Adrenal gland (tissue), 12 donors: Measurements from ENCODE around the gene GLTPD2. TPM values are rescaled to one million over a fixed set of nuclear protein-coding genes. Genes with fewer than 3 reads are reported as not detected.

ENCODE experiments used
- DNase-seq, 7 donors: peaks; one replicate each; pipeline ENCODE4 v3.0.0-alpha.2; 2019 to 2020
- H3K27ac ChIP-seq, 5 donors: fragments of 200-600 bp; sonication (generic) in 4 of 5; 1 replicate in 3 of 5; 2 replicates in 2 of 5; pipeline versions ENCODE4 v1.5.1 to v1.8.0; 2016 to 2020; ENCODE audit warnings: mild to moderate bottlenecking in 1 of 5
- H3K27me3 ChIP-seq: fragments of 200-600 bp; 2 replicates; pipeline ENCODE4 v1.8.0; 2021
- H3K36me3 ChIP-seq, 2 donors: fragments of 200-600 bp; replicated peaks in 1 of 2; 1 replicate in 1 of 2; 2 replicates in 1 of 2; pipeline versions ENCODE4 v1.5.1 to v1.8.0; 2018 to 2022
- H3K4me1 ChIP-seq, 2 donors: fragments of 200-600 bp; replicated peaks in 1 of 2; 1 replicate in 1 of 2; 2 replicates in 1 of 2; pipeline versions ENCODE4 v1.5.1 to v1.8.0; 2018 to 2021
- H3K4me3 ChIP-seq, 4 donors: fragments of 200-600 bp; sonication (generic) in 3 of 4; one replicate each; pipeline ENCODE4 v1.5.1; 2016 to 2018
- H3K9me3 ChIP-seq, 3 donors: fragments of 200-600 bp; sonication (generic) in 1 of 3; replicated peaks in 1 of 3; 1 replicate in 2 of 3; 2 replicates in 1 of 3; pipeline versions ENCODE4 v1.5.1 to v1.8.0; 2016 to 2021
- POLR2A ChIP-seq, 2 donors: fragments of 450-650 bp; IDR thresholded peaks; one replicate each; pipeline ENCODE4 v1.6.1; 2017; ENCODE audit warnings: antibody characterized with exemption in 2 of 2, mild to moderate bottlenecking in 2 of 2, moderate library complexity in 1 of 2
- WGBS, 4 donors: extraction: QIAGEN DNeasy Blood & Tissue Kit in 2 of 4; methylation state at CpG; one replicate each; pipeline versions ENCODE4 v1.1.5 to v1.1.7; 2013 to 2017; 5-methylcytosine and 5-hydroxymethylcytosine counted together
- intact Hi-C, 2 donors: fragments of 100-400 bp; cut with DNase I; formaldehyde crosslinking; loops; one replicate each; pipeline versions ENCODE4 v1.14.1 to v1.15.0; 2022 to 2023
- polyA plus RNA-seq, 3 donors: library from polyadenylated mRNA; stranded (reverse); fragments of 200-250 nt in 2 of 3; fragments of 350-450 nt in 1 of 3; fragmentation: Illumina TruSeq in 1 of 3; extraction: RNeasy Lipid Tissue Mini Kit (QIAGEN cat#74804) in 1 of 3; gene quantifications; one replicate each; pipeline ENCODE4 v1.2.3, GENCODE V29; 2013 to 2014
- total RNA-seq, 9 donors: library from RNA; depleted of rRNA in 4 of 9; stranded (reverse); fragments of >200 nt in 4 of 9; fragments of 120-200 nt in 1 of 9; fragmentation: NEBNext Ultra II Directional in 1 of 9; extraction: Animal tissue kit (Norgen Biotek cat#: 25700) in 1 of 9; gene quantifications; one replicate each; pipeline versions ENCODE4 v1.1.0 to v1.2.4, GENCODE V29; 2013 to 2023
- TF ChIP-seq, protein P1 (sequence below), 6 experiments: fragments of 450-650 bp in 4 of 6; fragments of 200-600 bp in 2 of 6; sonication (generic) in 1 of 6; IDR thresholded peaks; 1 replicate in 5 of 6; 2 replicates in 1 of 6; pipeline versions ENCODE4 v1.5.1 to v1.8.0; 2016 to 2021; ENCODE audit warnings: antibody characterized with exemption in 6 of 6, mild to moderate bottlenecking in 2 of 6, moderate library complexity in 1 of 6
- donor health status: healthy with polysubstance abuse.
- donor health status: Bipolar disorder and iron deficiency.
- donor health status: DM: yes; HTN: yes; CAD: no.
- donor health status: DM: no; HTN: no; CAD: no.
- donor health status: DM: no; HTN: no; CAD: no.
- donor health status: DM: yes; HTN: yes; CAD: no.

GLTPD2 gene
- total and polyA plus RNA-seq, 12 donors, result not detected

DNA sequence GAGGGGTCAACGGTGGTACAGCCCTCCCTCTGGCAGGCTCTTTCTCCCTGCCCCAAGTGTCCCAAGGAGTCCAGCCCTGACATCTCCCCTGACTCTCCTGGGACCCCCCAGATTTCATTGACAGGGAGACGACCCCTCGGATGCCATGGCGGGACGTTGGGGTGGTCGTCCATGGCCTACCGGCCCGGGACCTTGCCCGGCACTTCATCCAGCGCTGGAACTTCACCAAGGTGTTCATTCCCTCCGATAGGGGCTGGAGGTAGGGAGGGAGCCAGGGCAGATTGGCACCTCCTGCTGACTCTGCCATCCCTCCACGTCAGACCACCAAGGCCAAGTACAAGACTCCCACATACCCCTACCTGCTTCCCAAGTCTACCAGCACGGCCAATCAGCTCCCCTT lies 28.1 kb downstream of the GLTPD2 start:
- H3K9me3 ChIP-seq, result no peaks in the 10 kb centered on the region
- no peaks in the 10 kb centered on the region for H3K27me3 ChIP-seq
- H3K4me1 ChIP-seq, result no peaks in the 10 kb centered on the region
- H3K4me3 ChIP-seq, result no peak overlapping the region
- TF ChIP-seq, protein P1, sequence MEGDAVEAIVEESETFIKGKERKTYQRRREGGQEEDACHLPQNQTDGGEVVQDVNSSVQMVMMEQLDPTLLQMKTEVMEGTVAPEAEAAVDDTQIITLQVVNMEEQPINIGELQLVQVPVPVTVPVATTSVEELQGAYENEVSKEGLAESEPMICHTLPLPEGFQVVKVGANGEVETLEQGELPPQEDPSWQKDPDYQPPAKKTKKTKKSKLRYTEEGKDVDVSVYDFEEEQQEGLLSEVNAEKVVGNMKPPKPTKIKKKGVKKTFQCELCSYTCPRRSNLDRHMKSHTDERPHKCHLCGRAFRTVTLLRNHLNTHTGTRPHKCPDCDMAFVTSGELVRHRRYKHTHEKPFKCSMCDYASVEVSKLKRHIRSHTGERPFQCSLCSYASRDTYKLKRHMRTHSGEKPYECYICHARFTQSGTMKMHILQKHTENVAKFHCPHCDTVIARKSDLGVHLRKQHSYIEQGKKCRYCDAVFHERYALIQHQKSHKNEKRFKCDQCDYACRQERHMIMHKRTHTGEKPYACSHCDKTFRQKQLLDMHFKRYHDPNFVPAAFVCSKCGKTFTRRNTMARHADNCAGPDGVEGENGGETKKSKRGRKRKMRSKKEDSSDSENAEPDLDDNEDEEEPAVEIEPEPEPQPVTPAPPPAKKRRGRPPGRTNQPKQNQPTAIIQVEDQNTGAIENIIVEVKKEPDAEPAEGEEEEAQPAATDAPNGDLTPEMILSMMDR (IDR thresholded peaks at IDR 0.05), result no peak
- no peak for TF ChIP-seq POLR2A (IDR thresholded peaks at IDR 0.05)
- 79 to 93% (median 90%) methylated on average over 3 to 13 of the region's 13 CpGs for WGBS, 4 donors
- no peak overlapping the region for H3K27ac ChIP-seq
- intact Hi-C loops, result no loop called here
- no peak for DNase-seq
- H3K36me3 ChIP-seq, result peaks cover 0 to 21% of the 10 kb centered on the region in 2 donors

DNA sequence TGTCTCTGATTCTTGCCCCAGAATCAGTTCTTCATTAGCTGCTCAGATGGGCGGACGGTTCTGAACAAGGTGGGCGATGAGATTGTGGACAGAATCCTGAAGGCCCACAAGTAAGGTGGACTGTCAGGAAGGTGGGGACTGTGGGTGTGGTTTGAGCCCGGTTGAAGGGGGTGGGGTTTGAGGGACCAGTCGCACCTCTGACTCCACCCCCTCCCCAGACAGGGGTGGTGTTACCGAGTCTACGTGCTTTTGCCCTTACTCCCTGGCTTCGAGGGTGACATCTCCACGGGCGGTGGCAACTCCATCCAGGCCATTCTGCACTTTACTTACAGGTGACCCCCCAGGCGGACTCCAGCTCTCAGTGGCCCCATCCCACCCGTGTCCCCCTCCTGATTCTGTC lies 29.5 kb downstream of the GLTPD2 start:
- DNase-seq, result no peak
- TF ChIP-seq, protein P1 (IDR thresholded peaks at IDR 0.05), result no peak
- no peak for TF ChIP-seq POLR2A (IDR thresholded peaks at IDR 0.05)
- H3K36me3 ChIP-seq, result peaks cover 0 to 21% of the 10 kb centered on the region in 2 donors
- no peaks in the 10 kb centered on the region for H3K4me1 ChIP-seq
- no peak overlapping the region for H3K4me3 ChIP-seq
- no peak overlapping the region for H3K27ac ChIP-seq
- intact Hi-C loops, result no loop called here
- no peaks in the 10 kb centered on the region for H3K9me3 ChIP-seq
- 81 to 87% (median 82%) methylated on average over 11 to 12 of the region's 12 CpGs for WGBS, 4 donors
- H3K27me3 ChIP-seq, result no peaks in the 10 kb centered on the region

- 80 to 90% (median 81%) methylated on average over 2 to 3 of the region's 3 CpGs; no CpG with 5 or more reads in 1 of the 4 donors for WGBS, 4 donors
- H3K4me3 ChIP-seq, result no peak overlapping the region
These were observed 34.1 kb downstream of the GLTPD2 start for GRCh38 chr17:4822835-4823234.

DNA sequence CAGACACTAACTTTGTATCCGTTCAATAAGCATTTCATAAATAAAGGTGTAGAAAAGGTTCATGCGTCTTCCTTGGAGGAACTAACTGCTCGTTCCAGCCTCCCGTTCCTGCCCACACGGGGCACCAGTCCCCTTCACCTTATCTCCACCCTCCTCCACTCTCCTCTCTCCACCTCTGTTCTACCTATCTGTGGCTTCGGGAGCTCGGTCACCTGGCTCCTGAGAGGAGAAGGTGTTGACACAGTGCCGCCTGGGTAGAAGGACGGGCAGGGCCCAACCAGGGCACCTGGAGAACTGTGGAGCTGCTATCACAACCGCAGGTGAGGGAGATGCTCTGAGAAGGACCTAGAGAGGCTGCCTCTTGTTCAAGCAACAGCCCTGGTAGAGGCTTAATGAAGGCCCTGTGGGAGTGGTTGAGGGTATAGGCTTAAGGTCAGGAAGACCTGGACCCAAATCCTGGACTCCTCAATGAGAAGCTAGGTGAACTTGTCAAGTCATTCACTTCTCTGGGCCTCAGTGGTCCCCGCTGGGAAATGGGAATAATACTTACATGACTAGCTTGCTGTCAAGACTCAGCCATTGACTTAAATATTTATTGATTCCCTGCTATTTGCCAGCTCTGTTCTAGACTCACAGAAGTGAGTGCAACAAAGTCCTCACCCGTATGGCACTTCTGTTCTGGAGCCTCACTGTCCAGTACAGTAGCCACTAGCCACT lies 34.8 kb downstream of the GLTPD2 start:
- Histone ChIP-seq H3K4me1 (no peaks in the 10 kb centered on the region), H3K27ac (no peak overlapping the region), H3K36me3 (no peaks in the 10 kb centered on the region), H3K9me3 (no peaks in the 10 kb centered on the region), H3K27me3 (no peaks in the 10 kb centered on the region), H3K4me3 (no peak overlapping the region)
- DNase-seq, result no peak
- intact Hi-C loops, result no loop called here
- 83 to 86% (median 85%) methylated on average over 7 to 12 of the region's 12 CpGs for WGBS, 4 donors
- TF ChIP-seq, protein P1 (IDR thresholded peaks at IDR 0.05), result no peak
- TF ChIP-seq POLR2A (IDR thresholded peaks at IDR 0.05), result no peak

More at GRCh38 chr17:4822835-4823234, 34.1 kb downstream of the GLTPD2 start:
- Histone ChIP-seq H3K27me3 (no peaks in the 10 kb centered on the region), H3K9me3 (no peaks in the 10 kb centered on the region), H3K27ac (no peak overlapping the region), H3K36me3 (no peaks in the 10 kb centered on the region), H3K4me1 (no peaks in the 10 kb centered on the region)
- no peak for DNase-seq
- TF ChIP-seq, protein P1 (IDR thresholded peaks at IDR 0.05), result no peak
- no peak for TF ChIP-seq POLR2A (IDR thresholded peaks at IDR 0.05)
- intact Hi-C loops, result no loop called here
